ENCODE data around the gene GLS.

GLS gene

GRCh38 chr2:190837420-190837819, 43.2 kb upstream of the GLS start:
- no peak for DNase-seq (ENCODE audit: extremely low spot score)
- ChIA-PET POLR2A (no interaction called here), CTCF (no interaction called here)
- TF ChIP-seq BHLHE40 (IDR thresholded peaks at IDR 0.05; ENCODE audit: borderline replicate concordance), result no peak
- no peak for TF ChIP-seq PKNOX1 (IDR thresholded peaks at IDR 0.05)
- no peak for TF ChIP-seq LEF1 (IDR thresholded peaks at IDR 0.05; ENCODE audit: borderline replicate concordance)
- TF ChIP-seq NFRKB (IDR thresholded peaks at IDR 0.05), result no peak
- no peak for TF ChIP-seq TARDBP (IDR thresholded peaks at IDR 0.05)
- no peak for TF ChIP-seq ZNF384 (IDR thresholded peaks at IDR 0.05)
- TF ChIP-seq SUZ12 (IDR thresholded peaks at IDR 0.05), result no peak
- TF ChIP-seq FOXK2 (IDR thresholded peaks at IDR 0.05), result no peak
- no peak for TF ChIP-seq HDGF (IDR thresholded peaks at IDR 0.05; ENCODE audit: borderline replicate concordance)

- ChIA-PET CTCF (interaction anchor here (1.9 kb wide), 1 partner anchor 12 kb away, joined by 8 read pairs; no protein-coding TSS in a partner anchor), POLR2A (no interaction called here)
- no peak for DNase-seq (ENCODE audit: extremely low spot score)
- TF ChIP-seq TARDBP (IDR thresholded peaks at IDR 0.05), result no peak
- TF ChIP-seq ZNF384 (IDR thresholded peaks at IDR 0.05), result no peak
- no peak for TF ChIP-seq ELF4 (IDR thresholded peaks at IDR 0.05)
- no peak for TF ChIP-seq FOXA1 (IDR thresholded peaks at IDR 0.05)
- no peak for TF ChIP-seq SP1 (IDR thresholded peaks at IDR 0.05)
- no peak for TF ChIP-seq BHLHE40 (IDR thresholded peaks at IDR 0.05; ENCODE audit: borderline replicate concordance)
- no peak for TF ChIP-seq CTBP1 (IDR thresholded peaks at IDR 0.05; ENCODE audit: borderline replicate concordance)
- TF ChIP-seq HDGF (IDR thresholded peaks at IDR 0.05; ENCODE audit: borderline replicate concordance), result no peak
- no peak for TF ChIP-seq PKNOX1 (IDR thresholded peaks at IDR 0.05)
- TF ChIP-seq LEF1 (IDR thresholded peaks at IDR 0.05; ENCODE audit: borderline replicate concordance), result no peak
- no peak for TF ChIP-seq ARNT (IDR thresholded peaks at IDR 0.05)
- no peak for TF ChIP-seq L3MBTL2 (conservative IDR thresholded peaks at IDR 0.05)
Measured at GRCh38 chr2:190837952-190838361, 42.7 kb upstream of the GLS start.

- CTCF ChIA-PET, result interaction anchor here (0.5 to 1.9 kb wide), 2 partner anchors 12 to 46 kb away, joined by 3 to 8 read pairs; no protein-coding TSS in a partner anchor
- POLR2A ChIA-PET, result no interaction called here
- DNase-seq (ENCODE audit: extremely low spot score), result no peak
- no peak for TF ChIP-seq CTBP1 (IDR thresholded peaks at IDR 0.05; ENCODE audit: borderline replicate concordance)
- no peak for TF ChIP-seq FOXK2 (IDR thresholded peaks at IDR 0.05)
- no peak for TF ChIP-seq FOXA1 (IDR thresholded peaks at IDR 0.05)
- no peak for TF ChIP-seq SP1 (IDR thresholded peaks at IDR 0.05)
- no peak for TF ChIP-seq PKNOX1 (IDR thresholded peaks at IDR 0.05)
- no peak for TF ChIP-seq BHLHE40 (IDR thresholded peaks at IDR 0.05; ENCODE audit: borderline replicate concordance)
- no peak for TF ChIP-seq LEF1 (IDR thresholded peaks at IDR 0.05; ENCODE audit: borderline replicate concordance)
Measured at GRCh38 chr2:190838492-190838910, 42.1 kb upstream of the GLS start.

GRCh38 chr2:190840569-190841172, 40.0 kb upstream of the GLS start:
- CTCF ChIA-PET, result interaction anchor here (1.9 kb wide), 1 partner anchor 10 kb away, joined by 5 read pairs; no protein-coding TSS in a partner anchor
- no peak for TF ChIP-seq TARDBP (IDR thresholded peaks at IDR 0.05)
- no peak for TF ChIP-seq LEF1 (IDR thresholded peaks at IDR 0.05; ENCODE audit: borderline replicate concordance)
- no peak for TF ChIP-seq SP1 (IDR thresholded peaks at IDR 0.05)
- TF ChIP-seq FOXM1 (IDR thresholded peaks at IDR 0.05; ENCODE audit: borderline replicate concordance), result no peak
- no peak for TF ChIP-seq L3MBTL2 (conservative IDR thresholded peaks at IDR 0.05)
- TF ChIP-seq NFRKB (IDR thresholded peaks at IDR 0.05), result no peak
- no peak for TF ChIP-seq FOXA1 (IDR thresholded peaks at IDR 0.05)
- TF ChIP-seq ELF4 (IDR thresholded peaks at IDR 0.05), result no peak
- TF ChIP-seq CTBP1 (IDR thresholded peaks at IDR 0.05; ENCODE audit: borderline replicate concordance), result no peak
- no peak for DNase-seq (ENCODE audit: extremely low spot score)
- POLR2A ChIA-PET, result no interaction called here

GRCh38 chr2:190841707-190842505, 38.7 kb upstream of the GLS start:
- ChIA-PET POLR2A (no interaction called here), CTCF (interaction anchor here (1.9 kb wide), 1 partner anchor 9 kb away, joined by 5 read pairs; no protein-coding TSS in a partner anchor)
- no peak for DNase-seq (ENCODE audit: extremely low spot score)
- TF ChIP-seq ARNT (IDR thresholded peaks at IDR 0.05), result no peak
- TF ChIP-seq L3MBTL2 (conservative IDR thresholded peaks at IDR 0.05), result no peak
- no peak for TF ChIP-seq HDGF (IDR thresholded peaks at IDR 0.05; ENCODE audit: borderline replicate concordance)
- TF ChIP-seq FOXK2 (IDR thresholded peaks at IDR 0.05), result no peak
- TF ChIP-seq BHLHE40 (IDR thresholded peaks at IDR 0.05; ENCODE audit: borderline replicate concordance), result no peak
- TF ChIP-seq PKNOX1 (IDR thresholded peaks at IDR 0.05), result no peak
- no peak for TF ChIP-seq SP1 (IDR thresholded peaks at IDR 0.05)
- TF ChIP-seq SUZ12 (IDR thresholded peaks at IDR 0.05), result no peak

Measured in HEK293T (cell line).